ENCODE results near the gene UPP2. TPM values are rescaled to one million over a fixed set of nuclear protein-coding genes. Genes with fewer than 3 reads are reported as not detected.

UPP2 gene
- total and polyA plus RNA-seq, 2 of the 13 experiments (the other 11 are each of a cell fraction or from before 2014, with no cell fraction given), result 0.07 to 0.28 TPM

DNA sequence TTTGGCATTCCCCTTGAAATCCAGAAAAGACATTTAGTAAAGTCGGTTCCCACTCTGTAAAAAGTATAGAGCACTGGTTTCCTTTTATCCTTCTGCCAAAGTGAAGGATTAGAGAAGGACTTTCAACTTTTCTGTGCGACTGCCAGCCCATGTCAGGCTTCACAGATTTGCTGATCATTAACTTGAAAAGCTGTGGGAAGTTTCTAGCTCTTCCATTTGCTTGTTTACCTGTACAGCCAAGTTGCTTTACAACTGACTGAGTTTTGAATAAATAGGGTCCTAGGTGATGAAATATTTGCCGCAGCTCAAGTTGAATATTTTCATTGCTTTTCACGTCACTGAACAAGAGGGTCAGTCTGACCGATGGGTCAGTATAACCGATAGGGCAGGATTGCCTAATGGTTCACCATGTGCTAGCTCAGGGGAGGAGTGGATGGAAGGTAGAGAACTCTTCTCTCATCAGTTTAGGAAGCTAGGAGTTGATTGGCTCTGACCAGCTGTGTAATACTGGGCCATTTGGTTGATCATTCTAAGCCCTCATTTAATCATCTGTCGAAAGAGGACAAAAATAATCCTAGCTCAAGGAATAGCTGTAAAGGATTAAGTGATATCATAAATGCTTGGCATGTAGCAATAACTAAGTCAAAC lies 30.4 kb downstream of the UPP2 start (continued):
- TF ChIP-seq, protein P1, sequence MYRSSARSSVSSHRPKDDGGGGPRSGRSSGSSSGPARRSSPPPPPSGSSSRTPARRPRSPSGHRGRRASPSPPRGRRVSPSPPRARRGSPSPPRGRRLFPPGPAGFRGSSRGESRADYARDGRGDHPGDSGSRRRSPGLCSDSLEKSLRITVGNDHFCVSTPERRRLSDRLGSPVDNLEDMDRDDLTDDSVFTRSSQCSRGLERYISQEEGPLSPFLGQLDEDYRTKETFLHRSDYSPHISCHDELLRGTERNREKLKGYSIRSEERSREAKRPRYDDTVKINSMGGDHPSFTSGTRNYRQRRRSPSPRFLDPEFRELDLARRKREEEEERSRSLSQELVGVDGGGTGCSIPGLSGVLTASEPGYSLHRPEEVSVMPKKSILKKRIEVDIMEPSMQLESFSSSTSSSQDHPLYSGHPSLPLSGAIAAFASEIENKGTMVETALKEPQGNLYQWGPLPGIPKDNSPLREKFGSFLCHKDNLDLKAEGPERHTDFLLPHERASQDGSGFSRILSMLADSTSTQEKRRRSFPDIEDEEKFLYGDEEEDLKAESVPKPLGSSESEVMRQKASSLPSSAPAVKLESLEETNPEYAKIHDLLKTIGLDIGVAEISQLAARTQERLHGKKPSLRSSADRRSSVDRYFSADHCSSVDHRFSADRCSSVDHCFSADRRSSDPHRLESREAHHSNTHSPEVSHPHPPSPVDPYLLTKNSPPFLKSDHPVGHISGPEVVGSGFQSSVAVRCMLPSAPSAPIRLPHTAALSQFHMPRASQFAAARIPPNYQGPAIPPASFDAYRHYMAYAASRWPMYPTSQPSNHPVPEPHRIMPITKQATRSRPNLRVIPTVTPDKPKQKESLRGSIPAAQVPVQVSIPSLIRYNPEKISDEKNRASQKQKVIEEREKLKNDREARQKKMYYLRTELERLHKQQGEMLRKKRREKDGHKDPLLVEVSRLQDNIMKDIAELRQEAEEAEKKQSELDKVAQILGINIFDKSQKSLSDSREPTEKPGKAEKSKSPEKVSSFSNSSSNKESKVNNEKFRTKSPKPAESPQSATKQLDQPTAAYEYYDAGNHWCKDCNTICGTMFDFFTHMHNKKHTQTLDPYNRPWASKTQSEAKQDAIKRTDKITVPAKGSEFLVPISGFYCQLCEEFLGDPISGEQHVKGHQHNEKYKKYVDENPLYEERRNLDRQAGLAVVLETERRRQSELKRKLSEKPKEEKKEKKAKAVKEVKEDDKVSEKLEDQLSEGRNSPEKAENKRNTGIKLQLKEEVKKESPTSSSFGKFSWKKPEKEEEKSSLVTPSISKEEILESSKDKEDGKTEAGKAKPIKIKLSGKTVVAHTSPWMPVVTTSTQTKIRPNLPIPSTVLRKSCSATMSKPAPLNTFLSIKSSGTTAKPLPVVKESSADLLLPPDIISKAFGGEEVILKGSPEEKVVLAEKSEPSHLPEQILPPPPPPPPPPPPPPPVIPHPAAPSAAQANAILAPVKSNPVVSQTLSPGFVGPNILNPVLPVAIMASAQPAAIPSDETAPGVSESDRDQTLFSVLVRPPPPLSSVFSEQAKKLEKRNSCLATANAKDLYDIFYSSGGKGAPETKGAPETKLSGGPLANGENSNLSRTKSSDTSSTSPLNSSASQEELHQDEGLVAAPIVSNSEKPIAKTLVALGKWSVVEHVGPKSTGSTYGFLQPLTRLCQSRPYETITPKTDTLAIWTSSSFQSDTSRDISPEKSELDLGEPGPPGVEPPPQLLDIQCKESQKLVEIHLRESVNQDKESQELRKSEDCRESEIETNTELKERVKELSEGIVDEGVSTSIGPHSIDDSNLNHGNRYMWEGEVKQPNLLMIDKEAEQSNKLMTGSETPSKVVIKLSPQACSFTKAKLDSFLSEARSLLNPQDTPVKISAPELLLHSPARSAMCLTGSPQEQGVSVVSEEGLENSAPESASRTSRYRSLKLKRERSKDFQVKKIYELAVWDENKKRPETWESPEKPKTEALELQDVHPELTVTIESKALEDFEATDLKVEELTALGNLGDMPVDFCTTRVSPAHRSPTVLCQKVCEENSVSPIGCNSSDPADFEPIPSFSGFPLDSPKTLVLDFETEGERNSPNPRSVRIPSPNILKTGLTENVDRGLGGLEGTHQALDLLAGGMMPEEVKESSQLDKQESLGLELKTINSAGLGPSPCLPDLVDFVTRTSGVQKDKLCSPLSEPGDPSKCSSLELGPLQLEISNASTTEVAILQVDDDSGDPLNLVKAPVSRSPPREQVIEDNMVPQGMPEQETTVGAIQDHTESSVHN (CRISPR knock-in tag; IDR thresholded peaks at IDR 0.05), result no peak
- TF ChIP-seq ZNF616 (CRISPR knock-in tag; IDR thresholded peaks at IDR 0.05; ENCODE audit: low read depth) (no peak), FLYWCH1 (CRISPR knock-in tag; IDR thresholded peaks at IDR 0.05) (no peak), ZKSCAN8 (CRISPR knock-in tag; IDR thresholded peaks at IDR 0.05; ENCODE audit: borderline replicate concordance) (peak; percentile 73; the same call in 1 of the 2 replicates), SIX1 (CRISPR knock-in tag; IDR thresholded peaks at IDR 0.05; ENCODE audit: borderline replicate concordance) (0 out of 2 replicates have a peak, but pooled peaks have one; percentile 28), ZMYM4 (CRISPR knock-in tag; IDR thresholded peaks at IDR 0.05) (peak; percentile 95), JUN (CRISPR knock-in tag; IDR thresholded peaks at IDR 0.05) (peak; percentile 72; the same call in 1 of the 2 replicates), ZSCAN22 (CRISPR knock-in tag; IDR thresholded peaks at IDR 0.05) (no peak), ZNF788 (CRISPR knock-in tag; IDR thresholded peaks at IDR 0.05; ENCODE audit: borderline replicate concordance) (no peak), TOE1 (CRISPR knock-in tag; IDR thresholded peaks at IDR 0.05) (peak; percentile 51; the same call in 1 of the 2 replicates), SMARCC2 (IDR thresholded peaks at IDR 0.05) (no peak), RBAK (CRISPR knock-in tag; IDR thresholded peaks at IDR 0.05) (no peak), BHLHE40 (IDR thresholded peaks at IDR 0.05; ENCODE audit: low read length) (no peak), ATM (IDR thresholded peaks at IDR 0.05; ENCODE audit: borderline replicate concordance) (no peak), TOPORS (CRISPR knock-in tag; IDR thresholded peaks at IDR 0.05) (no peak), SKI (IDR thresholded peaks at IDR 0.05; ENCODE audit: partially characterized antibody) (peak; percentile 69), GATAD1 (CRISPR knock-in tag; IDR thresholded peaks at IDR 0.05) (peak; percentile 39; the same call in 1 of the 2 replicates), NCOA5 (CRISPR knock-in tag; IDR thresholded peaks at IDR 0.05) (no peak), REL (CRISPR knock-in tag; conservative IDR thresholded peaks at IDR 0.05) (0 out of 2 replicates have a peak, but pooled peaks have one; percentile 31)
- TF ChIP-seq, protein P2, sequence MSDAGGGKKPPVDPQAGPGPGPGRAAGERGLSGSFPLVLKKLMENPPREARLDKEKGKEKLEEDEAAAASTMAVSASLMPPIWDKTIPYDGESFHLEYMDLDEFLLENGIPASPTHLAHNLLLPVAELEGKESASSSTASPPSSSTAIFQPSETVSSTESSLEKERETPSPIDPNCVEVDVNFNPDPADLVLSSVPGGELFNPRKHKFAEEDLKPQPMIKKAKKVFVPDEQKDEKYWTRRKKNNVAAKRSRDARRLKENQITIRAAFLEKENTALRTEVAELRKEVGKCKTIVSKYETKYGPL (CRISPR knock-in tag; IDR thresholded peaks at IDR 0.05), result no peak
